ENCODE data around the gene ZNF181. TPM values are rescaled to one million over a fixed set of nuclear protein-coding genes. Genes with fewer than 3 reads are reported as not detected.

ZNF181 gene
- total RNA-seq, 1 donor from 2014 or later = 4.3 TPM

Other genes starting within 250 kb of the ZNF181 start
- 0.20 TPM in 1 of 2 replicates, not detected in the other for gene SCGB2B2, start 57.1 kb upstream of the ZNF181 start, total RNA-seq
- 14.8 and 16.5 TPM in 2 replicates for gene ZNF302, start 56.6 kb upstream of the ZNF181 start, total RNA-seq
- 2.3 and 2.6 TPM in 2 replicates for gene ZNF599, start 39.0 kb downstream of the ZNF181 start, total RNA-seq
- 3.4 and 4.5 TPM in 2 replicates for gene ZNF30, start 192.7 kb downstream of the ZNF181 start, total RNA-seq
- 6.5 and 6.8 TPM in 2 replicates for gene ZNF792, start 230.0 kb downstream of the ZNF181 start, total RNA-seq